ENCODE data around the gene ZNF512.

- TF ChIP-seq CTCF (IDR thresholded peaks at IDR 0.05) (no peak), POLR2A (IDR thresholded peaks at IDR 0.05) (no peak)
These were observed 57.9 kb downstream of the ZNF512 start for GRCh38 chr2:27640722-27641245.
